ENCODE measurements around the gene FSTL4. TPM values are rescaled to one million over a fixed set of nuclear protein-coding genes. Genes with fewer than 3 reads are reported as not detected.

The FSTL4 gene
- total RNA-seq, 1 experiment from 2014 or later: 0.12 TPM

GRCh38 chr5:133433641-133434040, 178.7 kb downstream of the FSTL4 start:
- DNase-seq (ENCODE audit: unreplicated experiment): no peak
- H3K9me3 Mint-ChIP-seq (ENCODE audit: unreplicated experiment): no peaks in the 10 kb centered on the region
- intact Hi-C loops (cut with micrococcal nuclease): no loop called here
- no peaks in the 10 kb centered on the region for H3K27me3 Mint-ChIP-seq (ENCODE audit: insufficient read depth, unreplicated experiment)
- no peak for TF ChIP-seq CTCF (IDR thresholded peaks at IDR 0.05; ENCODE audit: unreplicated experiment)
- H3K4me3 Mint-ChIP-seq (ENCODE audit: unreplicated experiment): no peak overlapping the region
- no peak overlapping the region for H3K27ac Mint-ChIP-seq (ENCODE audit: low read depth, unreplicated experiment)
- H3K36me3 Mint-ChIP-seq (ENCODE audit: insufficient read depth, unreplicated experiment): no peaks in the 10 kb centered on the region
- no peaks in the 10 kb centered on the region for H3K4me1 Mint-ChIP-seq (ENCODE audit: insufficient read depth, unreplicated experiment)
- ChIA-PET POLR2A (no interaction called here), CTCF (interaction anchor here (0.6 to 4.6 kb wide), 5 partner anchors 10 to 495 kb away, joined by 3 to 54 read pairs (median 4); no protein-coding TSS in a partner anchor)
- no TSS peak for BruUV-seq (replicated peaks)

GRCh38 chr5:133432956-133433532, 179.3 kb downstream of the FSTL4 start:
- H3K27ac Mint-ChIP-seq (ENCODE audit: low read depth, unreplicated experiment): no peak overlapping the region
- TF ChIP-seq CTCF (IDR thresholded peaks at IDR 0.05; ENCODE audit: unreplicated experiment): no peak
- H3K4me3 Mint-ChIP-seq (ENCODE audit: unreplicated experiment): no peak overlapping the region
- no peaks in the 10 kb centered on the region for H3K9me3 Mint-ChIP-seq (ENCODE audit: unreplicated experiment)
- ChIA-PET CTCF (interaction anchor here (0.6 to 4.6 kb wide), 4 partner anchors 10 to 496 kb away, joined by 3 to 54 read pairs (median 4); no protein-coding TSS in a partner anchor), POLR2A (no interaction called here)
- no TSS peak for BruUV-seq (replicated peaks)
- H3K36me3 Mint-ChIP-seq (ENCODE audit: insufficient read depth, unreplicated experiment): no peaks in the 10 kb centered on the region
- H3K4me1 Mint-ChIP-seq (ENCODE audit: insufficient read depth, unreplicated experiment): no peaks in the 10 kb centered on the region
- intact Hi-C loops (cut with micrococcal nuclease): no loop called here
- no peak for DNase-seq (ENCODE audit: unreplicated experiment)
- no peaks in the 10 kb centered on the region for H3K27me3 Mint-ChIP-seq (ENCODE audit: insufficient read depth, unreplicated experiment)

GRCh38 chr5:133431326-133431865, 180.9 kb downstream of the FSTL4 start:
- Mint-ChIP-seq H3K4me1 (ENCODE audit: insufficient read depth, unreplicated experiment) (peaks cover 7% of the 10 kb centered on the region), H3K36me3 (ENCODE audit: insufficient read depth, unreplicated experiment) (no peaks in the 10 kb centered on the region), H3K4me3 (ENCODE audit: unreplicated experiment) (no peak overlapping the region), H3K27me3 (ENCODE audit: insufficient read depth, unreplicated experiment) (no peaks in the 10 kb centered on the region), H3K9me3 (ENCODE audit: unreplicated experiment) (no peaks in the 10 kb centered on the region), H3K27ac (ENCODE audit: low read depth, unreplicated experiment) (no peak overlapping the region)
- intact Hi-C loops (cut with micrococcal nuclease): no loop called here
- POLR2A ChIA-PET: interaction anchor here (0.7 kb wide), 1 partner anchor 347 kb away, joined by 3 read pairs; no protein-coding TSS in a partner anchor
- DNase-seq (ENCODE audit: unreplicated experiment): no peak
- no TSS peak for BruUV-seq (replicated peaks)
- no peak for TF ChIP-seq CTCF (IDR thresholded peaks at IDR 0.05; ENCODE audit: unreplicated experiment)
- CTCF ChIA-PET: interaction anchor here (1.2 to 4.6 kb wide), 2 partner anchors 8 to 29 kb away, joined by 3 to 54 read pairs; no protein-coding TSS in a partner anchor

- Mint-ChIP-seq H3K4me3 (ENCODE audit: unreplicated experiment) (no peak overlapping the region), H3K9me3 (ENCODE audit: unreplicated experiment) (no peaks in the 10 kb centered on the region), H3K27ac (ENCODE audit: low read depth, unreplicated experiment) (no peak overlapping the region), H3K4me1 (ENCODE audit: insufficient read depth, unreplicated experiment) (peaks cover 7% of the 10 kb centered on the region), H3K27me3 (ENCODE audit: insufficient read depth, unreplicated experiment) (no peaks in the 10 kb centered on the region), H3K36me3 (ENCODE audit: insufficient read depth, unreplicated experiment) (no peaks in the 10 kb centered on the region)
- ChIA-PET CTCF (interaction anchor here (0.7 to 10.3 kb wide), 5 partner anchors 9 to 438 kb away, joined by 3 to 197 read pairs (median 4); no protein-coding TSS in a partner anchor), POLR2A (no interaction called here)
- intact Hi-C loops (cut with micrococcal nuclease): no loop called here
- BruUV-seq (replicated peaks): no TSS peak
- no peak for TF ChIP-seq CTCF (IDR thresholded peaks at IDR 0.05; ENCODE audit: unreplicated experiment)
- DNase-seq (ENCODE audit: unreplicated experiment): no peak
Observed at GRCh38 chr5:133430095-133430494, 182.2 kb downstream of the FSTL4 start.
